Measurements from ENCODE around the gene MTHFD1. TPM values are rescaled to one million over a fixed set of nuclear protein-coding genes. Genes with fewer than 3 reads are reported as not detected.

Gene MTHFD1
- total RNA-seq, 2 donors from 2014 or later: 103 to 116 TPM

GRCh38 chr14:64459405-64460136 is 71.4 kb downstream of the MTHFD1 start:
- Histone ChIP-seq H3K27me3 (ENCODE audit: control insufficient read depth, insufficient read depth, low read length, poor library complexity, severe bottlenecking) (no peaks in the 10 kb centered on the region), H3K36me3 (ENCODE audit: control insufficient read depth, insufficient read depth, low read length) (peaks cover 38% of the 10 kb centered on the region), H3K4me1 (ENCODE audit: control insufficient read depth, insufficient read depth, low read length) (no peaks in the 10 kb centered on the region), H3K9ac (ENCODE audit: extremely low read depth, low read length, poor library complexity, severe bottlenecking) (no peak overlapping the region), H3K9me3 (ENCODE audit: control insufficient read depth, low read length) (no peaks in the 10 kb centered on the region), H3K27ac (ENCODE audit: low read depth, low read length) (no peak overlapping the region), H3K4me3 (ENCODE audit: low read length) (no peak overlapping the region)
- WGBS, 2 experiments (ENCODE audit: insufficient coverage in 1 of 2, insufficient read length in 1 of 2): 90 to 94% methylated on average over 2 to 4 of the region's 4 CpGs
- H3K4me1 Mint-ChIP-seq: no peaks in the 10 kb centered on the region
- TF ChIP-seq CTCF (conservative IDR thresholded peaks at IDR 0.05): no peak
- H3K9me3 Mint-ChIP-seq: no peaks in the 10 kb centered on the region
- H3K27me3 Mint-ChIP-seq (ENCODE audit: insufficient read depth): peaks cover 3% of the 10 kb centered on the region
- no peak overlapping the region for H3K27ac Mint-ChIP-seq
- H3K36me3 Mint-ChIP-seq (ENCODE audit: low read depth): peaks cover 29% of the 10 kb centered on the region
- H3K4me3 Mint-ChIP-seq: no peak overlapping the region
- DNase-seq: no peak

GRCh38 chr14:64461221-64461620 is 73.1 kb downstream of the MTHFD1 start:
- Mint-ChIP-seq H3K27me3 (ENCODE audit: insufficient read depth) (peaks cover 7% of the 10 kb centered on the region), H3K4me3 (no peak overlapping the region), H3K27ac (no peak overlapping the region), H3K36me3 (ENCODE audit: low read depth) (peaks cover 21% of the 10 kb centered on the region), H3K9me3 (no peaks in the 10 kb centered on the region), H3K4me1 (peaks cover 5% of the 10 kb centered on the region)
- Histone ChIP-seq H3K9ac (ENCODE audit: extremely low read depth, low read length, poor library complexity, severe bottlenecking) (no peak overlapping the region), H3K27me3 (ENCODE audit: control insufficient read depth, insufficient read depth, low read length, poor library complexity, severe bottlenecking) (no peaks in the 10 kb centered on the region), H3K9me3 (ENCODE audit: control insufficient read depth, low read length) (no peaks in the 10 kb centered on the region), H3K36me3 (ENCODE audit: control insufficient read depth, insufficient read depth, low read length) (peaks cover 28% of the 10 kb centered on the region), H3K4me3 (ENCODE audit: low read length) (no peak overlapping the region), H3K27ac (ENCODE audit: low read depth, low read length) (no peak overlapping the region), H3K4me1 (ENCODE audit: control insufficient read depth, insufficient read depth, low read length) (no peaks in the 10 kb centered on the region)
- 92 to 95% methylated on average over 2 to 3 of the region's 3 CpGs for WGBS, 2 experiments (ENCODE audit: insufficient coverage in 1 of 2, insufficient read length in 1 of 2)
- no peak for TF ChIP-seq CTCF (conservative IDR thresholded peaks at IDR 0.05)
- DNase-seq: no peak

GRCh38 chr14:64463195-64463594 is 75.0 kb downstream of the MTHFD1 start:
- WGBS, 2 experiments (ENCODE audit: insufficient coverage in 1 of 2, insufficient read length in 1 of 2): 93% methylated on average over 2 of the region's 2 CpGs; no CpG with 5 or more reads in 1 of the 2 experiments
- no peak for DNase-seq
- no peak overlapping the region for H3K4me3 Mint-ChIP-seq
- Histone ChIP-seq H3K9me3 (ENCODE audit: control insufficient read depth, low read length) (no peaks in the 10 kb centered on the region), H3K36me3 (ENCODE audit: control insufficient read depth, insufficient read depth, low read length) (peaks cover 16% of the 10 kb centered on the region), H3K27me3 (ENCODE audit: control insufficient read depth, insufficient read depth, low read length, poor library complexity, severe bottlenecking) (peaks cover 1% of the 10 kb centered on the region), H3K27ac (ENCODE audit: low read depth, low read length) (no peak overlapping the region), H3K4me3 (ENCODE audit: low read length) (no peak overlapping the region), H3K9ac (ENCODE audit: extremely low read depth, low read length, poor library complexity, severe bottlenecking) (no peak overlapping the region), H3K4me1 (ENCODE audit: control insufficient read depth, insufficient read depth, low read length) (no peaks in the 10 kb centered on the region)
- H3K27me3 Mint-ChIP-seq (ENCODE audit: insufficient read depth): peaks cover 10% of the 10 kb centered on the region
- no peaks in the 10 kb centered on the region for H3K9me3 Mint-ChIP-seq
- peaks cover 7% of the 10 kb centered on the region for H3K4me1 Mint-ChIP-seq
- no peak overlapping the region for H3K27ac Mint-ChIP-seq
- peaks cover 18% of the 10 kb centered on the region for H3K36me3 Mint-ChIP-seq (ENCODE audit: low read depth)
- no peak for TF ChIP-seq CTCF (conservative IDR thresholded peaks at IDR 0.05)
